Adrenal gland (tissue), 5 donors: ENCODE data around the gene PERM1.

Source experiments
- CTCF ChIP-seq, 6 experiments: fragments of 450-650 bp in 4 of 6; fragments of 200-600 bp in 2 of 6; sonication (generic) in 1 of 6; IDR thresholded peaks; 1 replicate in 5 of 6; 2 replicates in 1 of 6; pipeline versions ENCODE4 v1.5.1 to v1.8.0; 2016 to 2021; ENCODE audit warnings: antibody characterized with exemption in 6 of 6, mild to moderate bottlenecking in 2 of 6, moderate library complexity in 1 of 6
- POLR2A ChIP-seq, 2 donors: fragments of 450-650 bp; IDR thresholded peaks; one replicate each; pipeline ENCODE4 v1.6.1; 2017; ENCODE audit warnings: antibody characterized with exemption in 2 of 2, mild to moderate bottlenecking in 2 of 2, moderate library complexity in 1 of 2
- donor health status: DM: no; HTN: no; CAD: no.

DNA sequence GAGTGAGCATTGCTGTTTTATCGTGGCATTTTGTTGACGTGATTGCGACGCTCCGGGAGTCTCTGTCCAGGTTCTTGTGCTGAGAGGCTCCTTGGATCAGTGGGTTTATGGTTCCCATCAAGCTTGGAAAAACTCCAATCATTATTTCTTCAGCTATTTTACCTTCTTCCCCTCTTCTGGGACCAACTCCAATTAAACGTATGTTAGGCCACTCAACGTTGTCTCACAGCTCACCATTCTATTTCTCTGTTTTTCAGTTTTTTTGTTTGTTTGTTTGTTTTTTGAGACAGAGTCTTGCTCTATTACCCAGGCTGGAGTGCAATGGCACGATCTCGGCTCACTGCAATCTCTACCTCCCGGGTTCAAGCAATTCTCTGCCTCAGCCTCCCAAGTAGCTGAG lies 10.0 kb upstream of the PERM1 start:
- TF ChIP-seq CTCF (IDR thresholded peaks at IDR 0.05), result no peak
- TF ChIP-seq POLR2A (IDR thresholded peaks at IDR 0.05), result no peak
